ENCODE measurements around the gene CCDC3.

DNA sequence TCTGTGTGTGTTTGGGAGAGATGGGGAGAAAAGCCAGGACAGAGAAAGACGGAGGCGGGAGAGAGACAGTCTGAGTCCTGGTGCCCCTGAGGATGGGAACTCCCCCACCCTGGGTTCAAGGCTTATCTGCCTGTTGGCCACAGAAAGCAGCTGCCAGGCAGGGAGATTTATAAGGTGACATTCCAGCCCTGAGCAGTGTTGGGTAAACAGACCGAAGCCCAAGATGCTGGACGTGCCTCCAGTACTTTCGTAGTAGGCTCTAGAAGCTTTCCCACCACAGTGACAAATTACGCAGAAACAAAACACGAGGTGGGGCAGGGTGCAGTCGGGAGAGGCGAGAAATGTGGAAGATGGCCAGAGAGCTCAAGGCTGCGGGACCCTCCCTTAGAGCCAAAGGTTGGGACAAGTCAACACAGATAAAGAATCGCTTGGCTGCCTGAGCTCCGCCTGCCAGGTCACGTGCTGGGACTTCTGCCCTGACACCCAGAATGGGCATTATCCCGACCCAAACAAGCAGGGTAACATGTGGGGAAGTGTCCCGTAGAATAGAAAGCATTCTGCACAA lies 41.1 kb downstream of the CCDC3 start:
- TF ChIP-seq, protein P1, sequence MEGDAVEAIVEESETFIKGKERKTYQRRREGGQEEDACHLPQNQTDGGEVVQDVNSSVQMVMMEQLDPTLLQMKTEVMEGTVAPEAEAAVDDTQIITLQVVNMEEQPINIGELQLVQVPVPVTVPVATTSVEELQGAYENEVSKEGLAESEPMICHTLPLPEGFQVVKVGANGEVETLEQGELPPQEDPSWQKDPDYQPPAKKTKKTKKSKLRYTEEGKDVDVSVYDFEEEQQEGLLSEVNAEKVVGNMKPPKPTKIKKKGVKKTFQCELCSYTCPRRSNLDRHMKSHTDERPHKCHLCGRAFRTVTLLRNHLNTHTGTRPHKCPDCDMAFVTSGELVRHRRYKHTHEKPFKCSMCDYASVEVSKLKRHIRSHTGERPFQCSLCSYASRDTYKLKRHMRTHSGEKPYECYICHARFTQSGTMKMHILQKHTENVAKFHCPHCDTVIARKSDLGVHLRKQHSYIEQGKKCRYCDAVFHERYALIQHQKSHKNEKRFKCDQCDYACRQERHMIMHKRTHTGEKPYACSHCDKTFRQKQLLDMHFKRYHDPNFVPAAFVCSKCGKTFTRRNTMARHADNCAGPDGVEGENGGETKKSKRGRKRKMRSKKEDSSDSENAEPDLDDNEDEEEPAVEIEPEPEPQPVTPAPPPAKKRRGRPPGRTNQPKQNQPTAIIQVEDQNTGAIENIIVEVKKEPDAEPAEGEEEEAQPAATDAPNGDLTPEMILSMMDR (IDR thresholded peaks at IDR 0.05; ENCODE audit: insufficient read depth, low read length) = no peak
- TF ChIP-seq POLR2AphosphoS5 (IDR thresholded peaks at IDR 0.05; ENCODE audit: low read depth) (no peak), SPI1 (IDR thresholded peaks at IDR 0.05; ENCODE audit: borderline replicate concordance, low read depth) (no peak)

All from HL-60 (cell line).